ENCODE data around the gene GEMIN7.

Gene GEMIN7

GRCh38 chr19:45063851-45064801, 14.9 kb upstream of the GEMIN7 start:
- DNase-seq: no peak

GRCh38 chr19:45066921-45067661, 12.0 kb upstream of the GEMIN7 start:
- DNase-seq: no peak

DNA sequence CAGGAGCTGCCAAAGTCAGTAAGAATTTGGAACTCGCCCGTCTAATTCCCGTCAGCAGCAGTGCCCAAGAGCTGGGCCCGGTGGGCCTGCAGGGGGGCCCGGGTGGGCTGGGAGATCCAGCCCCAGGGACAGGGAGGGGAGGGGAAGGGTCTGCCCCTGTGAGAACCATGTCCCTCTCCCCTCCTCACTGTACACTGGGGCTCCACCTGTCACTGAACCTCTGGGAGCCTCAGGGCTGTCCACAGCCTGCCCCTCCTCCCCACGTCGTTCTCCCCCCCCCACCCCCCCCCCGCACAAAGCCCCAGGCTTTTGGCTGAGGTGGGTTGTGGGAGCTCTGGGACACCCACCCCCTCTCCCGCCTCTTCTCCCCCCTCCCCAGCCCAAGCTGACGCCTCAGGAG, 11.0 kb upstream of the GEMIN7 start:
- DNase-seq: no peak

- no peak for DNase-seq
Observed at GRCh38 chr19:45069056-45069455, 10.0 kb upstream of the GEMIN7 start.

DNA sequence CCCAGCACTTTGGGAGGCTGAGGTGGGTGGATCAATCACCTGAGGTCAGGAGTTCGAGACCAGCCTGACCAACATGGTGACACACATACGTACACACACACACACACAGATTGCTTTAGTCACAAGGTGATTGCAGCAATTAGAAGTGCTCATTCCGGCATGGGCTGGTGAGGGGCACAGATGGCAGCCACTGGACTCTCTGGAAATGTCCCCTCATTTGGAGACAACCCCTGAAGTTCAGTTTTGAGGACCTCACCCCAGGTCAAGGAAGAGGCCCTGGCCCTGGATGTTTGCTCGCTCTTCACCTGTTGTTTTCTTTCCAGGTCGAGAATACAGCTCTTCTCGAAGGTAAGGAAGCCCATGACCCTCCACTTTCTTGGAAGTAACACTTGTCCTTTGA, 8.8 kb upstream of the GEMIN7 start:
- DNase-seq: no peak

- no peak for DNase-seq
Observed at GRCh38 chr19:45070861-45071544, 8.1 kb upstream of the GEMIN7 start.

DNA sequence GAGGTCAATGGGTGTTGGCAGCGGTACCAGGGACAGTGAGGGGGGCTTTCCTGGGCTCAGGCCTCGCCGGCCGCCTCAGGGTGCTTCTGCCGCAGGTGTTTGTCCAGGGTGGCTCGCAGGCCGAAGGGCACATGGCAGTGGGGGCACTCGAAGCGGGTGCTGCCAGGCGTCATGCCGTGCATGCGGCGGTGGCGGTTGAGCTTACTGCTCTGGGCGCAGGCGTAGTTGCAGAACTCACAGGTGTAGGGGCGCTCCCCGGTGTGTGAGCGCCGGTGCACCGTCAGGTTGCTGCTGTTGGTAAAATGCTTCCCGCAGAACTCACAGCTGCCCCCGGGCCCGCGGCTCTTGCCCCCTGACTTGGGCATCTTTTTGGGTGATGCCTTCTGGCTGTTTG, 7.5 kb upstream of the GEMIN7 start:
- no peak for DNase-seq

DNA sequence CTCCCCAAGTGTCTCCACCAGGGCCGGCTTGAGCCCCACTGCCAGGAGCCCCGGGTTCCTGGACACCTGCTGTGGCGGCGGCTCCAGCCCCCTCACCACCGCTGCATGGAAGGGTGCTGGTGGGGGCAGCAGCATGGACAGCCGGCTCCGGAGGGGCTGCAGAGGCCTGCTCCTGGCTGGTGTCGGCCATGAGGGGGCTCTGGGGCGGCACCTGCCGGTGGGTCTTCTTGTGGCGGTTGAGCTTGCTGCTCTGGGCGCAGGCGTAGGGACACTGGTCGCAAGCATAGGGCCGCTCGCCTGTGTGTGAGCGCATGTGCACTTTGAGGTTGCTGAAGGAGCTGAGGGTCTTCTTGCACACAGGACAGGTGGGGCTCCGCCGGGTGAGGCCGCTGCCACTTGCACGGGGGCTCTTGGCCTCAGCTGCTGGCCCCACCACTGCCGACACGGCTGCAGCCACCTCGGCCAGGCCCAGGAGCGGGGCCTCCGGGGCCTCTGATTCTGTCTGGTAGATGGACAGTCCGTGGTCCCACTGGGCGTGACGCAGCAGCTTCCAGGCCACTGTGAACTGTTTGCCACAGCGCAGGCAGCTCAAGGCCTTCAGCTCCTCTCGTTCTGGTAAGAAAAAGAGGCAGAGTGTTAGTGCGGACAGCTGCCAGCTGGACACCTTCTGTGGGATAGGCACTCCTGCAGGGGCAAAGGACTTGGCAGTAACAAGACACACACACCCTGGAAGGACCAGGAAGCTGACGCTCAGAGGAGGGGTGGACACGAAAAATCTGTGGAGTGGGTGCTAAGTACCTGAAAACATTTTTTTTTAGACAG, 6.9 kb upstream of the GEMIN7 start:
- DNase-seq: no peak

DNA sequence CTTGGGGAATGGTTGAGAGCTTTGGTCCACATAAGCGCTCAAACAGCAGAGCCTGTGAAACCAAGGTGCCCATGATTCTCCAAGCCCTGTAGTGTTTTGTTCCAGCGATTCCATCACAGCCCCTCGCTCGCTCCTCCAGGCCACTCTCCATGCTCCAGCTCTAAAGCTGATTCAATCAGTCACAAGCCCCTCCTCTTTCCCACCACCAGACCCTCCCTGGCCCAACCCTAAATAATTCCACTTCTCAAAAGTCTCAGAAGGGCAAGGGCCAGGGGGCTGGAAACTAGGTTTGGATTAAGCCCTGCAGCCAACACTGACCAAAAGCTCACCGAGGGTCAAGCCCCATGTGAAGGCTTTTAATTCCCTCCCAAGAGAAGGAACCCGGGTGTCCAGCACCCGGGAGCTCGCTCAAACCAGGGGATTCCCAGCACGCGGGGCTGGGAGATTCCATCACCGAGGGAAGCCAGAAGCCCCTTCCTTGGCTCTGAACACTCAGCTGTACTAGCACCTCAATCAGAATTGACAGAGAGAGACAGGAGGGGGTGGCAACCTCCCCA, 4.2 kb upstream of the GEMIN7 start:
- DNase-seq: no peak

- peak; percentile 95 for DNase-seq
Observed at GRCh38 chr19:45075301-45076028, 3.6 kb upstream of the GEMIN7 start.

DNA sequence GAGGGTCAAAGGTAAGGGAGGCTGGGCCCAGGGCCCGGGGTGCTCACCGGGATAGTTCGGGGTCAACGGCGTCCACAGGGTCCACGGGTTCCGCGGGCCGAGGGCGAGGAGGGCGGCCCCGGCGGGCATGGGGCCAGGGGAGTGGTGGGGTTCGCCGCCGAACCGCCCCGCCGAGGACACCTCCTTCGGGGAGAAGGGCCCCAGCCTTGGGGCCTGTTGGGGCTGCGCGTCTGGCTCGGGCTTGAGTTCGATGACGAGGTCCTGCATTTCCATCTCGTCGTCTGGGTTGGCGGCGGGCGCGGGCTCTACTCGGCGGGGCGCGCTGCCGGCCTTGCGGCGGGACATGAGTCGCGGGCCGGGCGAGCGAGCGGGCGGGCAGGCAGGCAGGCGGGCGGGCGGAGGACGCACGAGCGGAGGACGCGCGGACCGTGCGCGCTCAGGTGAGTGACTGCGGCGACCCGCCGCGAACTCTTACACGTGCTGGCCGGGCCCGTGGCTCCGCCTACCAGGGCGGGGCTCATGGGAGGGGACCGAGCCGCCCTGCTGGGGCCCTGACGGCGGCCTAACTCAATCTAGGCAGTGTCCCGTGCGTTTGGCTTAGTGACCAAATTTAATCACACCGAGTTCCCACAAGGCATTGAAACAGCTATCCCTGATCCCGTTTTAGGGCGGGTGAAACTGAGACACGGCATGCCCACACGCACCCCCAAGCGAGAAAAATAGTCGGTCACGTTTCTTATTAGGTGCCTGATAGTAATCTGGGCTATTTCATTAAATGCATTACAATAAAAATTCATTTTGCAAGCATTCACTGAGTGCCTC, 2.8 kb upstream of the GEMIN7 start, which contains the start of gene ZNF296:
Gene ZNF296, minus strand, starts transcription at position 450 of the 822 bp plus-strand sequence. Its CDS starts 105 bp downstream, at position 345.
- peak; percentile 93 for DNase-seq

GRCh38 chr19:45076851-45077730, 2.0 kb upstream of the GEMIN7 start:
- no peak for DNase-seq

DNA sequence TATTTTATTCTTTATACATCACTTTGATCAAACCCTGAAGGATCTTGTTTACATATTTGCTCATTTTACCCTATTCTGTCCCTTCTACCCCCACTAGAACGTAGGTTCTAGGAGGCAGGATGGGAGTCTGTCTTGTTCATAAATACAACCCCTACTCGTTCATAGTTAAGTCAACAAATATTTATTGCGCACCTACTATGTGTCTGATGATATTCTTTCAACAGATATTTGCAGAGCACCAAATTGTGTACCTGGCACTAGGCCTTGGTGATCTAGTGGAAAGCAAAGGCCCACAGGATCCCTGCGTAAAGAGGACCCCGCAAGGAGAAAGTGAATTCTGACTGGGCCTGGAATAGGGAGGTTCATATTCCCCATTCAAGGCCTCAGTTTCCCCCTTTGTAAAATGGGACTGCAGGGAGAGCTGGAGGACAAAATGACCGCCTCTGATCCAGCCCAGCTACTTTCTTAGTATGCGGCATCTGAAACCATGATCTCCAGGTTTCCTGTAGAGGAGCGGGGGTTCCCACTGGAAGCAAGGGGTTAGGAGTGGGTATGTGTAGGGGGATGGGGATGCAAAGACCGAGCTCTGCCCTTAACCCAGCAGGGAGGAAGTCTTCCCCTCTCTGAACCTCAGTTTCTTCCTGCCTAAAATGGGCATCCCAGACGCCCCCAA, 534 bp upstream of the GEMIN7 start:
- DNase-seq: no peak

GRCh38 chr19:45079911-45080370, 881 bp downstream of the GEMIN7 start:
- no peak for DNase-seq

DNA sequence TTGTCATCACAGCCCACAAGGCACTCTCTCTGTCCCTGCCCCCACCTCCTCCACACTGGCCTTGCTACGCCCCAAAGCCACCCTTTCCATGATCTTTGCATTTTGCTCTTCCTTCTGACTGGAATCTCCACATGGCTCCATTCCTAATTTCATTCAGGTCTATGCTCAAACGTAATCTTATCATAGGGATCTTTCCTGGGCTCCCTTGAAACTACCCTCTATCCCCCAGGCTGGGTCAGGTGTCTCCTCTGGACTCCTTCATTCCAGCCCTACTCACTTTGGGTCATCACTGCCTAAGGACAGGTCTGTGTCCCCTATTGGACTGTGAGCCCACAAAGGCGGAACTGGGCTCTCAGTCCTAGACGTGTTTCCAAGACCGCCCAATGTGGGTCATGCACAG, 3.1 kb downstream of the GEMIN7 start:
- DNase-seq: no peak

GRCh38 chr19:45086480-45086879, 7.4 kb downstream of the GEMIN7 start:
- DNase-seq: no peak

- DNase-seq: no peak
Observed at GRCh38 chr19:45087531-45087930, 8.5 kb downstream of the GEMIN7 start.

- DNase-seq: no peak
Observed at GRCh38 chr19:45090034-45090433, 11.0 kb downstream of the GEMIN7 start.

- DNase-seq: no peak
Observed at GRCh38 chr19:45090606-45091005, 11.5 kb downstream of the GEMIN7 start.
